CD4-positive, alpha-beta T cell (primary cell): ENCODE measurements around the gene GRID2. TPM values are rescaled to one million over a fixed set of nuclear protein-coding genes. Genes with fewer than 3 reads are reported as not detected.

Experiments used
- ATAC-seq: fragments of 200-7000 bp; cut with Tn5 transposase; one replicate; pipeline ENCODE4 v1.10.0; 2022; ENCODE audit warnings: mild to moderate bottlenecking; ENCODE audit not compliant: poor library complexity
- CTCF ChIA-PET: fragments of 350-600 bp; sonication (Branson Sonifier 250); formaldehyde crosslinking; loops from one replicate; lab custom pipeline; 2021; ENCODE audit warnings: antibody characterized with exemption, inconsistent platforms; lab: Charles Lee
- POLR2A ChIA-PET: fragments of 350-600 bp; sonication (Branson Sonifier 250); formaldehyde crosslinking; loops from one replicate; lab custom pipeline; 2021; ENCODE audit warnings: antibody characterized with exemption, inconsistent platforms; lab: Charles Lee
- DNase-seq, 14 experiments: peaks; one replicate each; pipeline ENCODE4 v3.0.0-alpha.2; 2013 to 2020; ENCODE audit warnings: mixed read lengths in 2 of 14
- H3K27ac ChIP-seq, 2 donors: one replicate each; pipeline versions ENCODE4 v1.5.1 to v1.7.0; 2013; ENCODE audit warnings: low read length in 2 of 2, low read depth in 1 of 2, mild to moderate bottlenecking in 1 of 2
- H3K27me3 ChIP-seq, 2 experiments: 1 replicate in 1 of 2; 2 replicates in 1 of 2; pipeline versions ENCODE4 v1.6.1 to v1.7.0; 2013; ENCODE audit warnings: low read length in 2 of 2, control low read depth in 1 of 2, mild to moderate bottlenecking in 1 of 2, moderate library complexity in 1 of 2; ENCODE audit not compliant: insufficient read depth in 2 of 2, control insufficient read depth in 1 of 2
- H3K36me3 ChIP-seq: one replicate; pipeline ENCODE4 v1.6.1; 2013; ENCODE audit warnings: low read length, control low read depth; ENCODE audit not compliant: insufficient read depth
- H3K4me1 ChIP-seq: one replicate; pipeline ENCODE4 v1.6.1; 2013; ENCODE audit warnings: low read length, control low read depth; ENCODE audit not compliant: insufficient read depth
- H3K4me3 ChIP-seq: one replicate; pipeline ENCODE4 v1.5.1; 2013; ENCODE audit warnings: mild to moderate bottlenecking, low read length, moderate library complexity
- H3K9me3 ChIP-seq, 2 experiments: 1 replicate in 1 of 2; 2 replicates in 1 of 2; pipeline versions ENCODE4 v1.6.1 to v1.7.0; 2013; ENCODE audit warnings: low read length in 2 of 2, mild to moderate bottlenecking in 2 of 2, control low read depth in 1 of 2, moderate library complexity in 1 of 2; ENCODE audit not compliant: control insufficient read depth in 1 of 2, insufficient read depth in 1 of 2
- H3K27ac Mint-ChIP-seq: one replicate; pipeline ENCODE4 v1.8.0; 2020; ENCODE audit warnings: mixed read lengths
- H3K27me3 Mint-ChIP-seq: one replicate; pipeline ENCODE4 v1.8.0; 2021; ENCODE audit warnings: mixed read lengths
- H3K36me3 Mint-ChIP-seq: one replicate; pipeline ENCODE4 v1.8.0; 2021; ENCODE audit warnings: low read depth, mixed read lengths
- H3K4me1 Mint-ChIP-seq: one replicate; pipeline ENCODE4 v1.8.0; 2021; ENCODE audit warnings: low read depth, mixed read lengths
- H3K4me3 Mint-ChIP-seq: one replicate; pipeline ENCODE4 v1.8.0; 2020; ENCODE audit warnings: mild to moderate bottlenecking, mixed read lengths
- H3K9me3 Mint-ChIP-seq: one replicate; pipeline ENCODE4 v1.8.0; 2020; ENCODE audit warnings: mixed read lengths
- CTCF ChIP-seq: fragments of 200-600 bp; IDR thresholded peaks from one replicate; pipeline ENCODE4 v1.8.0; 2022; ENCODE audit warnings: antibody characterized with exemption, mild to moderate bottlenecking
- intact Hi-C, 2 experiments: fragments of 100-400 bp; cut with DNase I in 1 of 2; cut with micrococcal nuclease in 1 of 2; formaldehyde crosslinking; loops; one replicate each; pipeline versions ENCODE4 v1.15.1 to v1.9.0; 2023 to 2025; cut with DNase I, micrococcal nuclease
- total RNA-seq, 174 experiments: library from RNA in 2 of 174; stranded (reverse) in 2 of 174; gene quantifications; one replicate each; pipeline ENCODE4 v1.2.3 and lab custom pipeline; 2021 to 2026

The GRID2 gene
- total RNA-seq, 2 experiments from 2014 or later: not detected

GRCh38 chr4:93433840-93434239 lies 1130.1 kb downstream of the GRID2 start:
- Mint-ChIP-seq H3K4me1 (no peaks in the 10 kb centered on the region), H3K9me3 (peaks cover 12% of the 10 kb centered on the region), H3K4me3 (no peak overlapping the region), H3K36me3 (no peaks in the 10 kb centered on the region), H3K27me3 (no peaks in the 10 kb centered on the region), H3K27ac (no peak overlapping the region)
- Histone ChIP-seq H3K27ac (no peak overlapping the region), H3K4me1 (no peaks in the 10 kb centered on the region), H3K36me3 (no peaks in the 10 kb centered on the region), H3K27me3 (no peaks in the 10 kb centered on the region), H3K9me3 (no peaks in the 10 kb centered on the region), H3K4me3 (no peak overlapping the region)
- CTCF ChIA-PET: no interaction called here
- POLR2A ChIA-PET: no interaction called here
- DNase-seq (no peak), ATAC-seq (no peak)
- no peak for TF ChIP-seq CTCF
- intact Hi-C loops: no loop called here

GRCh38 chr4:93436000-93436626 lies 1132.3 kb downstream of the GRID2 start:
- no peaks in the 10 kb centered on the region for H3K4me1 ChIP-seq

GRCh38 chr4:93437991-93438390 lies 1134.2 kb downstream of the GRID2 start:
- no peaks in the 10 kb centered on the region for H3K27me3 ChIP-seq
- no peak overlapping the region for H3K27ac ChIP-seq
- Mint-ChIP-seq H3K4me3 (no peak overlapping the region), H3K27me3 (no peaks in the 10 kb centered on the region), H3K27ac (no peak overlapping the region), H3K4me1 (no peaks in the 10 kb centered on the region), H3K9me3 (peaks cover 12% of the 10 kb centered on the region), H3K36me3 (no peaks in the 10 kb centered on the region)
- H3K4me1 ChIP-seq: no peaks in the 10 kb centered on the region
- DNase-seq (no peak), ATAC-seq (no peak)
- no peak for TF ChIP-seq CTCF
- POLR2A ChIA-PET: no interaction called here
- no peak overlapping the region for H3K4me3 ChIP-seq
- no peaks in the 10 kb centered on the region for H3K9me3 ChIP-seq
- CTCF ChIA-PET: no interaction called here
- H3K36me3 ChIP-seq: no peaks in the 10 kb centered on the region
- intact Hi-C loops: no loop called here

More at GRCh38 chr4:93436000-93436626, 1132.3 kb downstream of the GRID2 start:
- Mint-ChIP-seq H3K27ac (no peak overlapping the region), H3K4me3 (no peak overlapping the region), H3K4me1 (no peaks in the 10 kb centered on the region), H3K27me3 (no peaks in the 10 kb centered on the region), H3K36me3 (no peaks in the 10 kb centered on the region), H3K9me3 (peaks cover 12% of the 10 kb centered on the region)
- CTCF ChIA-PET: no interaction called here
- DNase-seq (no peak), ATAC-seq (no peak)
- H3K27me3 ChIP-seq: no peaks in the 10 kb centered on the region
- no peak overlapping the region for H3K27ac ChIP-seq
- H3K9me3 ChIP-seq: no peaks in the 10 kb centered on the region
- H3K36me3 ChIP-seq: no peaks in the 10 kb centered on the region
- no peak overlapping the region for H3K4me3 ChIP-seq
- POLR2A ChIA-PET: no interaction called here
- no peak for TF ChIP-seq CTCF
- intact Hi-C loops: no loop called here
